Hepatocyte (in vitro differentiated cells): Measurements from ENCODE around the gene RBM39. TPM values are rescaled to one million over a fixed set of nuclear protein-coding genes. Genes with fewer than 3 reads are reported as not detected.

ENCODE experiments used
- DNase-seq: peaks from one replicate; pipeline ENCODE4 v3.0.0-alpha.2; 2016; ENCODE audit warnings: low spot score
- H2AFZ ChIP-seq: fragments of 200-600 bp; sonication (generic); 2 replicates; pipeline ENCODE4 v1.6.0; 2016; ENCODE audit warnings: antibody characterized with exemption, mild to moderate bottlenecking
- H3K27ac ChIP-seq: fragments of 200-600 bp; sonication (generic); 2 replicates; pipeline ENCODE4 v1.5.1; 2016; ENCODE audit warnings: mild to moderate bottlenecking
- H3K27me3 ChIP-seq: fragments of 200-600 bp; sonication (generic); 2 replicates; pipeline ENCODE4 v1.6.1; 2016
- H3K36me3 ChIP-seq: fragments of 200-600 bp; sonication (generic); replicated peaks from 2 replicates; pipeline ENCODE4 v1.5.1; 2016; ENCODE audit warnings: low read depth; ENCODE audit not compliant: insufficient read depth
- H3K4me1 ChIP-seq: fragments of 200-600 bp; sonication (generic); 2 replicates; pipeline ENCODE4 v1.5.1; 2016; ENCODE audit warnings: mild to moderate bottlenecking, moderate library complexity; ENCODE audit not compliant: insufficient read depth
- H3K4me2 ChIP-seq: fragments of 200-600 bp; sonication (generic); 2 replicates; pipeline ENCODE4 v1.6.0; 2016
- H3K4me3 ChIP-seq: fragments of 200-600 bp; sonication (generic); 2 replicates; pipeline ENCODE4 v1.5.1; 2016; ENCODE audit warnings: mild to moderate bottlenecking
- H3K79me2 ChIP-seq: fragments of 200-600 bp; sonication (generic); 2 replicates; pipeline ENCODE4 v1.6.0; 2017; ENCODE audit warnings: mild to moderate bottlenecking
- H3K9me2 ChIP-seq: fragments of 200-600 bp; sonication (generic); replicated peaks from 2 replicates; pipeline ENCODE4 v1.6.0; 2017; ENCODE audit warnings: mild to moderate bottlenecking; ENCODE audit not compliant: insufficient read depth
- H3K9me3 ChIP-seq: fragments of 200-600 bp; sonication (generic); 2 replicates; pipeline ENCODE4 v1.5.1; 2016; ENCODE audit warnings: low read depth, mild to moderate bottlenecking
- H4K20me1 ChIP-seq: fragments of 200-600 bp; sonication (generic); 2 replicates; pipeline ENCODE4 v1.6.0; 2016; ENCODE audit warnings: mild to moderate bottlenecking; ENCODE audit not compliant: insufficient read depth, poor library complexity, severe bottlenecking
- EZH2 ChIP-seq: fragments of 200-600 bp; sonication (generic); IDR thresholded peaks from 2 replicates; pipeline ENCODE4 v1.6.1; 2016; ENCODE audit warnings: antibody characterized with exemption, mild to moderate bottlenecking, borderline replicate concordance
- EZH2phosphoT487 ChIP-seq: fragments of 200-600 bp; sonication (generic); IDR thresholded peaks from one replicate; pipeline ENCODE4 v1.6.1; 2018; ENCODE audit warnings: antibody characterized with exemption, mild to moderate bottlenecking, low read depth, moderate library complexity; ENCODE audit not compliant: unreplicated experiment, severe bottlenecking
- WGBS: methylation state at CpG from one replicate; pipeline ENCODE4 v1.1.6; 2016; ENCODE audit warnings: low lambda C conversion rate; ENCODE audit errors: missing lambda C conversion rate; 5-methylcytosine and 5-hydroxymethylcytosine counted together
- polyA plus RNA-seq: library from polyadenylated mRNA; unstranded; fragments of >200 nt; fragmentation: Nextera tagmentation; extraction: Ambion mirVana; gene quantifications from 2 replicates; pipeline ENCODE4 v1.2.1, GENCODE V29; 2016
- total RNA-seq: library from RNA; depleted of rRNA; stranded (reverse); fragments of >200 nt; gene quantifications from 2 replicates; pipeline ENCODE4 v1.2.3, GENCODE V29; 2014
- TF ChIP-seq, protein P1 (sequence below): fragments of 200-600 bp; sonication (generic); IDR thresholded peaks from 2 replicates; pipeline ENCODE4 v1.5.1; 2016; ENCODE audit warnings: antibody characterized with exemption, mild to moderate bottlenecking; ENCODE audit not compliant: poor library complexity

RBM39 gene
- total and polyA plus RNA-seq, 2 experiments from 2014 or later: 200 to 423 TPM

DNA sequence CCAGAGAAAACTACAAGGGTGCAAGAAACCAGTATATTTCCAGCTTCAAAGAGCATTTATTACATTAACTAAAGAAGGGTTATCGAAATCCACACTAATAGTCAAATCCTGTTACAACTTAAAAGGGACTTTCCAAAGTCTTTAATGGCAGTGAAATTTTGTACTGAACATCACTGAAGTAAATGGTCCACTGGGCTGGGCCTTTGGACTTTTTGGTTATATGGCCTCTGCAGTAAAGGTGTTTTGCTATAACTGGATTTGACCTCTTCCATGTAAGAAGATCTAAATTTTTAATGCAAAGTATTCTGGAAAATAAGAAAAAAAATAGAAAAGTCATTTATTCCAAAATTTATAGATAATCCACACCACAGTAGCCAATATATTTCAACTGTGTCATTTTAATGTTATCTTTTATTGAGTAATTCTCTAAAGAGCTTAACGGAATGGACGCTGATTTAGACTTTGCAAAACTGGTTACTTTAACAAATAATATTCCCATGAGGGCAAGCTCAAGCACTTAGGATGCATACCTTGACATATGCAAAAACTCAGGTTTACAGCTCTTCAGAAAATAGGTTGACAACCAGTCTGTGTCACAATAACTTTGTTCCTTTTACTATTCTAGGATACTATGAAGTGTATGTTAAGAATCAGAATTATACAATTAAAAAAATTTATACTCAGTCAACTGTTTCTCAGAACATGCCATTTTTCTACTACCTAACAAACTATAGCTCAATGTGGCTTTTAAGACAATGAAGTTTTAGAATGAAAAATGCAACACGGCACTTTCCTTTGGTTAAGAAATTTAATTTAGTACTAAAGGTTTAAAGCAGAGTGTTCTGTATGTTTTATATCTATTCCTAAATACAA, 7.0 kb downstream of the RBM39 start:
- peaks cover 39% of the 10 kb centered on the region for H3K4me1 ChIP-seq
- H3K4me2 ChIP-seq: peak overlapping the region; percentile 47
- H3K9me3 ChIP-seq: no peaks in the 10 kb centered on the region
- H3K9me2 ChIP-seq: no peaks in the 10 kb centered on the region
- H3K4me3 ChIP-seq: no peak overlapping the region
- H3K27me3 ChIP-seq: no peaks in the 10 kb centered on the region
- H3K79me2 ChIP-seq: peaks cover 100% of the 10 kb centered on the region
- H3K27ac ChIP-seq: no peak overlapping the region
- H2AFZ ChIP-seq: no peak overlapping the region
- peaks cover 100% of the 10 kb centered on the region for H4K20me1 ChIP-seq
- H3K36me3 ChIP-seq: peaks cover 5% of the 10 kb centered on the region
- DNase-seq: no peak
- 87% methylated on average over 4 of the region's 4 CpGs for WGBS
- TF ChIP-seq EZH2 (no peak), EZH2phosphoT487 (no peak)
- TF ChIP-seq, protein P1, sequence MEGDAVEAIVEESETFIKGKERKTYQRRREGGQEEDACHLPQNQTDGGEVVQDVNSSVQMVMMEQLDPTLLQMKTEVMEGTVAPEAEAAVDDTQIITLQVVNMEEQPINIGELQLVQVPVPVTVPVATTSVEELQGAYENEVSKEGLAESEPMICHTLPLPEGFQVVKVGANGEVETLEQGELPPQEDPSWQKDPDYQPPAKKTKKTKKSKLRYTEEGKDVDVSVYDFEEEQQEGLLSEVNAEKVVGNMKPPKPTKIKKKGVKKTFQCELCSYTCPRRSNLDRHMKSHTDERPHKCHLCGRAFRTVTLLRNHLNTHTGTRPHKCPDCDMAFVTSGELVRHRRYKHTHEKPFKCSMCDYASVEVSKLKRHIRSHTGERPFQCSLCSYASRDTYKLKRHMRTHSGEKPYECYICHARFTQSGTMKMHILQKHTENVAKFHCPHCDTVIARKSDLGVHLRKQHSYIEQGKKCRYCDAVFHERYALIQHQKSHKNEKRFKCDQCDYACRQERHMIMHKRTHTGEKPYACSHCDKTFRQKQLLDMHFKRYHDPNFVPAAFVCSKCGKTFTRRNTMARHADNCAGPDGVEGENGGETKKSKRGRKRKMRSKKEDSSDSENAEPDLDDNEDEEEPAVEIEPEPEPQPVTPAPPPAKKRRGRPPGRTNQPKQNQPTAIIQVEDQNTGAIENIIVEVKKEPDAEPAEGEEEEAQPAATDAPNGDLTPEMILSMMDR: no peak

DNA sequence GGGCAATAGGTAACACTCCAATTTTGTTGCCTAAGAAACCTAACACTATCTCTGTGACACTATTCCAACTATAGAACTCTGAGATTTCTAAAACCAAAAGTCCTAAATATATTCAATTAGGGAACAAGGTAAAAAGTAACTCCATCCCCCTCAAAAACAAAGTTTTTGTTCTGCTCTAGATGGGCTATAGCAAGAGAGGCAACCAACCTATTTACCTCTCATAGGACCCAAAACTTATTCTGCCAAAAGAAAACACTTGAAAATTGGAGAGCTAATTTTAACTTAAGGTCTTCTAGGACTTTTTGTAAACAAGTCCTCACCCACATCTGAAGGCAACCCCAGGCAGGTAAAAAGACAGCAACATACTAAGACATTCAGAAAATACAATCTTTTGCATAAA, 7.7 kb downstream of the RBM39 start:
- Histone ChIP-seq H3K36me3 (peaks cover 5% of the 10 kb centered on the region), H4K20me1 (peaks cover 100% of the 10 kb centered on the region), H3K27me3 (no peaks in the 10 kb centered on the region), H3K9me2 (no peaks in the 10 kb centered on the region), H3K79me2 (peaks cover 100% of the 10 kb centered on the region), H2AFZ (no peak overlapping the region), H3K4me1 (peaks cover 32% of the 10 kb centered on the region), H3K4me3 (no peak overlapping the region), H3K4me2 (peak overlapping the region; percentile 47), H3K27ac (no peak overlapping the region), H3K9me3 (no peaks in the 10 kb centered on the region)
- TF ChIP-seq EZH2: no peak
- TF ChIP-seq, protein P1: no peak
- TF ChIP-seq EZH2phosphoT487: no peak
- no peak for DNase-seq

DNA sequence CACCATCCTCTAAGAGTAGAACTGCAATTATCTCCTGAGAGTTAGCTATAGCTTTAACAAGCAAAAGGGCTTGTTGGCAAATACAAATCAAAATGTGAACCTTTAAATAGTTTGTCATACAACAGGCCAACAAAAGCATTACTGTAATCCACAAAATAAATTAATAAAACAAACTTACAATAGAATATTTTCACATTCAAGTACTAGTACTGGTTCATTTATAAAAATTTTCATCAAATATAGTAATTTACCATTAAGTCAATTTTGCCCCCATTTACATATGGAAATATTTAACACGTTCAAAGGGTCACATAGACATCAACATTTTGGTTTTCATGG, 9.4 kb downstream of the RBM39 start:
- Histone ChIP-seq H3K36me3 (peaks cover 5% of the 10 kb centered on the region), H3K27me3 (no peaks in the 10 kb centered on the region), H3K9me3 (no peaks in the 10 kb centered on the region), H2AFZ (no peak overlapping the region), H3K27ac (no peak overlapping the region), H3K79me2 (peaks cover 100% of the 10 kb centered on the region), H3K4me1 (peaks cover 23% of the 10 kb centered on the region), H3K9me2 (no peaks in the 10 kb centered on the region), H3K4me2 (peak overlapping the region; percentile 1), H3K4me3 (no peak overlapping the region), H4K20me1 (peaks cover 100% of the 10 kb centered on the region)
- WGBS: 66% methylated on average over 1 of the region's 1 CpG
- DNase-seq: no peak
- no peak for TF ChIP-seq EZH2
- TF ChIP-seq, protein P1: no peak
- TF ChIP-seq EZH2phosphoT487: no peak
